ENCODE data around the gene NPFFR1. TPM values are rescaled to one million over a fixed set of nuclear protein-coding genes. Genes with fewer than 3 reads are reported as not detected.

Gene NPFFR1
- total RNA-seq, 4 donors from 2014 or later: 0.19 to 0.32 TPM; not detected in 2

DNA sequence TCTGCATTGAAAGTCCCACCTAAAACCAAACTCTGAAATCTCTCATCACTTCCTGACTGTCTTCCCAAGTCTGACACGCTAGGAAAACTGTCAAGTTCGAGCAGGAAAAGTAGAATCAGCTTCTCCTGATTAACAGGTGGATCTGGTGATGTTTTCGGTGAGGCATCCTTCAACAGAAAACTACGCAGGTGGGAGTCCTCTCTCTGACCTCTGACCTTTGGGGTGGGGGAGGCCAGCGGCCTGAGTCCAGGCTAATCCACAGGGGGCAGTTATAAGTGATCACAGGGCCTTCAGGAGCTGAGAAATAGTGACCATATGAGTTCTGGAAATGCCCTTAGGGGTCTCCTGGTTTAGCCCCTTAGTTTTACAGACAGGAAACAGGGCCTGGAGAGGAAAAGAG is 13.4 kb upstream of the NPFFR1 start:
- TF ChIP-seq POLR2A (IDR thresholded peaks at IDR 0.05): no peak
- TF ChIP-seq, protein P1, sequence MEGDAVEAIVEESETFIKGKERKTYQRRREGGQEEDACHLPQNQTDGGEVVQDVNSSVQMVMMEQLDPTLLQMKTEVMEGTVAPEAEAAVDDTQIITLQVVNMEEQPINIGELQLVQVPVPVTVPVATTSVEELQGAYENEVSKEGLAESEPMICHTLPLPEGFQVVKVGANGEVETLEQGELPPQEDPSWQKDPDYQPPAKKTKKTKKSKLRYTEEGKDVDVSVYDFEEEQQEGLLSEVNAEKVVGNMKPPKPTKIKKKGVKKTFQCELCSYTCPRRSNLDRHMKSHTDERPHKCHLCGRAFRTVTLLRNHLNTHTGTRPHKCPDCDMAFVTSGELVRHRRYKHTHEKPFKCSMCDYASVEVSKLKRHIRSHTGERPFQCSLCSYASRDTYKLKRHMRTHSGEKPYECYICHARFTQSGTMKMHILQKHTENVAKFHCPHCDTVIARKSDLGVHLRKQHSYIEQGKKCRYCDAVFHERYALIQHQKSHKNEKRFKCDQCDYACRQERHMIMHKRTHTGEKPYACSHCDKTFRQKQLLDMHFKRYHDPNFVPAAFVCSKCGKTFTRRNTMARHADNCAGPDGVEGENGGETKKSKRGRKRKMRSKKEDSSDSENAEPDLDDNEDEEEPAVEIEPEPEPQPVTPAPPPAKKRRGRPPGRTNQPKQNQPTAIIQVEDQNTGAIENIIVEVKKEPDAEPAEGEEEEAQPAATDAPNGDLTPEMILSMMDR (IDR thresholded peaks at IDR 0.05): no peak
- Histone ChIP-seq H3K9me3 (no peaks in the 10 kb centered on the region), H3K4me1 (peaks cover 4 to 18% (median 11%) of the 10 kb centered on the region in 3 donors), H3K27me3 (peaks cover 0 to under 1% (median 0%) of the 10 kb centered on the region in 4 donors), H3K27ac (peak overlapping the region; percentile 52 to 75 (median 62)), H3K4me3 (no peak overlapping the region), H3K36me3 (no peaks in the 10 kb centered on the region)
- intact Hi-C loops (cut with DNase I): no loop called here
- 58 to 88% methylated on average over 4 to 5 of the region's 5 CpGs for WGBS, 2 donors
- no peak for DNase-seq

DNA sequence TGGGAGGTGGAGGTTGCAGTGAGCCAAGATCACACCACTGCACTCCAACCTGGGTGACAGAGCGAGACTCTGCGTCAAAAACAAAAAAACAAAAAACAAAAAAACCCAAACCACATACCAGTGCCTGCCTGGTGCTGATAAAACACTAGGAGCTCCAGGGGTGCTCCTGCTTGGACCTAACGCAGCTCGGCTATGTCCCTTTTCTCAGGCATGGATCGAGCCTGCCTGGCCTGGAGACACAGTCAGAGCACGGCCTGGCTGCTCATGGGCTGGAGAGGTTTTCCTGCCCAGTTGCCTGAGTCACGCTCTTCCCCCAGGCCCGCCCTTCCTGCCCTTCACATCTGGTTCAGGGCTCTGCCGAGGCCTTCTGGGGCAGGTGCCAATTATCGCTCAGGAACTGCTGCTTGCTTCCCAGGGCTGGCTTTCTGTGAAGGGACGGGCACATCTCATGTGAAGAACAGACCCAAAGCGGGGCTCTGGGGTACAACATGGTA is 12.6 kb upstream of the NPFFR1 start:
- H3K9me3 ChIP-seq: no peaks in the 10 kb centered on the region
- H3K36me3 ChIP-seq: no peaks in the 10 kb centered on the region
- TF ChIP-seq POLR2A (IDR thresholded peaks at IDR 0.05): no peak
- TF ChIP-seq, protein P1 (IDR thresholded peaks at IDR 0.05): no peak
- H3K4me1 ChIP-seq: peaks cover 4 to 18% (median 11%) of the 10 kb centered on the region in 3 donors
- H3K27ac ChIP-seq: peak overlapping the region; percentile 52 to 75 (median 62)
- intact Hi-C loops (cut with DNase I): no loop called here
- no peak for DNase-seq
- peaks cover 0 to 8% (median 0%) of the 10 kb centered on the region in 4 donors for H3K27me3 ChIP-seq
- WGBS, 2 donors: 30 to 58% methylated on average over 6 of the region's 12 CpGs
- H3K4me3 ChIP-seq: no peak overlapping the region

DNA sequence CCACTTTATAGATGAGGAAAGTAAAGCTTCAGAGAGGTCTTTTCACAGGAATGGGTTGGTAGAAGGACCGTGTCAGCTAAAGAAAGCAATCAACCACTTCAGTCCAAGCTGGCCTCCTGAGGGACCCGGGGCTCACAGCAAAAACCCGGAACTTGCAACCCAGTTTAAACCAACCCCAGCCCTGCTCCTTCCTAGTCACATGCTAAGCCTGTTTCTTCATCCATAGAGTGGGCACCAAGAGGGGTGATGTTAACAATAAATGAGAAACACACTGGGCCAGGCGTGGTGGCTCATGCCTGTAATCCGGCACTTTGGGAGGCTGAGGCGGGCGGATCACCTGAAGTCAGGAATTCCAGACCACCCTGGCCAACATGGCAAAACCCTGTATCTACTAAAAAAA is 12.1 kb upstream of the NPFFR1 start:
- no peak for TF ChIP-seq POLR2A (IDR thresholded peaks at IDR 0.05)
- TF ChIP-seq, protein P1 (IDR thresholded peaks at IDR 0.05): no peak
- Histone ChIP-seq H3K27me3 (peaks cover 0 to 12% (median 0%) of the 10 kb centered on the region in 4 donors), H3K4me3 (no peak overlapping the region), H3K9me3 (no peaks in the 10 kb centered on the region), H3K36me3 (no peaks in the 10 kb centered on the region), H3K4me1 (peaks cover 4 to 18% (median 11%) of the 10 kb centered on the region in 3 donors), H3K27ac (peak overlapping the region; percentile 52 to 75 (median 62))
- intact Hi-C loops (cut with DNase I): no loop called here
- 92 to 96% methylated on average over 3 to 5 of the region's 7 CpGs for WGBS, 2 donors
- DNase-seq: no peak

DNA sequence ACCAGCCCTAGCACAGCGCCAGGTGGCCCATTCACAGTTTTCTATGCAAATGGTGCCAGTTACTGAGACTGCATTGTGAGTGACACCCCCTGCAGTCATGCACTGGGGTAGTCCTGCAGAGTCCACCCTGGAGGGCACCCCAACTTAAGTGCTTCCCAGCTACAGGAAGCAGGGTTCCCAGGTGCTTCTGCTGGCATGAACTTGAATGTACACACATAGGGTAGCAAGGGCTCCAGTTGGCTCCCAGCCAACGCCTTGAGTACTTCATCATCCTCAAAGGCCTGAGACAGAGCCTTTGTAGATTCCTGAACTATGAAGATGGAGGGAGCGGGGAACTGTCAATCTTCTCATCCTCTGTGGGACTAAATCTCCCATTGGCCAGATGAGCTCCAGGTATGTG is 11.5 kb upstream of the NPFFR1 start:
- Histone ChIP-seq H3K36me3 (no peaks in the 10 kb centered on the region), H3K4me3 (no peak overlapping the region), H3K9me3 (no peaks in the 10 kb centered on the region), H3K27ac (no peak overlapping the region), H3K4me1 (peaks cover 4 to 18% (median 11%) of the 10 kb centered on the region in 3 donors), H3K27me3 (peaks cover 0 to 12% (median 0%) of the 10 kb centered on the region in 4 donors)
- TF ChIP-seq, protein P1 (IDR thresholded peaks at IDR 0.05): no peak
- TF ChIP-seq POLR2A (IDR thresholded peaks at IDR 0.05): no peak
- 100% methylated on average over 2 of the region's 3 CpGs for WGBS, 2 donors
- DNase-seq: no peak
- intact Hi-C loops (cut with DNase I): no loop called here

DNA sequence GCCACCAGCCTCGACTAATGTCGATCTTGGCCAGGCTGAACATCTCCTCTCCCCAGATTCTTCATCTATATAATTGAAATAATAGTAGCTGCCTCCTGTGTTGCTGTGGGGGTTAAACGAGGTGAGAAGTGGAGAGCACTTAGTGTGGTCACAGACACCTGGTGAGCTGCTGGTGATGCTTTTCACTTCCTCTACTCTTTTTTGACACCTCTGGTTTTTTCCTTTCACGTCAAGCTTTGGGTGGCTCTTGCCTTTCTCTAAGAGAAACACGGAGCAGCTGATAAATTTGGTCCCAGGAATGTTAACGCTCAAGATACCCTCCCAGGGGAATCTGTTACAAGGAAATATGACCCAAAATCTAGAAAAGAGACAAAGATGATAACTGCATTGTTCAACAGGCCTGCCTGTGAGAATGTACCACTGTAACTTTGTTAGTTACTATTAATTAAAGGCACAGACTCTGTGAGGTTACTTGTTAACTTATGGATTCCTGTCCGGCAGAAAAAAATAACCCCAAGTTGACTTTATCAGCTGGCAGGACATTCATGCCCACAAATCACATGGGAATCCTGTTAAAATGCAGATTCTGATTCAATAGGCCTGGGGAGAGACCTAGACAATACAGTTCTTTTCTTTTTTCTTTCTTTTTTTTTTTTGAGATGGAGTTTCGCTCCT is 9.5 kb upstream of the NPFFR1 start:
- no peak for DNase-seq
- no peaks in the 10 kb centered on the region for H3K9me3 ChIP-seq
- H3K27me3 ChIP-seq: peaks cover 0 to 28% (median 0%) of the 10 kb centered on the region in 4 donors
- WGBS, 2 donors: 72 to 74% methylated on average over 8 of the region's 8 CpGs
- H3K27ac ChIP-seq: no peak overlapping the region
- peaks cover 4 to 18% (median 11%) of the 10 kb centered on the region in 3 donors for H3K4me1 ChIP-seq
- no peaks in the 10 kb centered on the region for H3K36me3 ChIP-seq
- no peak overlapping the region for H3K4me3 ChIP-seq
- TF ChIP-seq, protein P1 (IDR thresholded peaks at IDR 0.05): no peak
- TF ChIP-seq POLR2A (IDR thresholded peaks at IDR 0.05): no peak
- intact Hi-C loops (cut with DNase I): no loop called here

Data from esophagus squamous epithelium (tissue), 5 donors.